Kidney epithelial cell (primary cell): ENCODE results near the gene NPFFR2. TPM values are rescaled to one million over a fixed set of nuclear protein-coding genes. Genes with fewer than 3 reads are reported as not detected.
"Not testable (repeated sequence)": the region's sequence is repeated elsewhere in the genome, so short reads cannot be mapped to it uniquely, and the experiment has no call there.

Source experiments
- DNase-seq: peaks from one replicate; pipeline ENCODE4 v3.0.0-alpha.2; 2010; ENCODE audit warnings: low read depth
- H3K27me3 ChIP-seq: 2 replicates; pipeline ENCODE4 v1.6.0; 2011; ENCODE audit warnings: low read length; ENCODE audit not compliant: control insufficient read depth, insufficient read depth
- H3K36me3 ChIP-seq: 2 replicates; pipeline ENCODE4 v1.5.1; 2011; ENCODE audit warnings: low read length; ENCODE audit not compliant: control insufficient read depth, insufficient read depth
- H3K4me3 ChIP-seq: 2 replicates; pipeline ENCODE4 v1.5.1; 2011; ENCODE audit warnings: low read depth, mild to moderate bottlenecking, control low read depth, low read length
- CTCF ChIP-seq: IDR thresholded peaks from 2 replicates; pipeline ENCODE4 v1.5.1; 2011; ENCODE audit warnings: mild to moderate bottlenecking, moderate library complexity, low read length, control low read depth, inconsistent platforms; ENCODE audit not compliant: insufficient read depth, poor library complexity, severe bottlenecking
- total RNA-seq: library from RNA; depleted of rRNA; stranded (reverse); fragments of >200 nt; gene quantifications from 2 replicates; pipeline ENCODE4 v1.2.3, GENCODE V29; 2015

Gene NPFFR2
- total RNA-seq, 1 donor from 2014 or later = 6.2 TPM

- Histone ChIP-seq H3K36me3 (no peaks in the 10 kb centered on the region), H3K4me3 (no peak overlapping the region), H3K27me3 (no peaks in the 10 kb centered on the region)
- no peak for TF ChIP-seq CTCF
- DNase-seq = no peak
Measured at GRCh38 chr4:72144241-72144640, 112.4 kb downstream of the NPFFR2 start.

- Histone ChIP-seq H3K4me3 (no peak overlapping the region), H3K27me3 (no peaks in the 10 kb centered on the region), H3K36me3 (no peaks in the 10 kb centered on the region)
- no peak for TF ChIP-seq CTCF
- DNase-seq = no peak
Measured at GRCh38 chr4:72152731-72153130, 120.9 kb downstream of the NPFFR2 start.

GRCh38 chr4:72153634-72154033 lies 121.8 kb downstream of the NPFFR2 start:
- H3K4me3 ChIP-seq, H3K27me3 ChIP-seq, H3K36me3 ChIP-seq, DNase-seq: not testable (repeated sequence)

GRCh38 chr4:72169285-72169684 lies 137.5 kb downstream of the NPFFR2 start:
- H3K4me3 ChIP-seq, H3K36me3 ChIP-seq, DNase-seq: not testable (repeated sequence)

GRCh38 chr4:72169861-72170260 lies 138.1 kb downstream of the NPFFR2 start:
- H3K27me3 ChIP-seq = no peaks in the 10 kb centered on the region
- H3K4me3 ChIP-seq = no peak overlapping the region
- no peak for TF ChIP-seq CTCF
- no peaks in the 10 kb centered on the region for H3K36me3 ChIP-seq
- DNase-seq = no peak

More at GRCh38 chr4:72169285-72169684, 137.5 kb downstream of the NPFFR2 start:
- H3K27me3 ChIP-seq = not testable (repeated sequence)

- no peak for DNase-seq
- no peaks in the 10 kb centered on the region for H3K36me3 ChIP-seq
- TF ChIP-seq CTCF = no peak
- no peaks in the 10 kb centered on the region for H3K27me3 ChIP-seq
- H3K4me3 ChIP-seq = no peak overlapping the region
Measured at GRCh38 chr4:72171761-72172160, 140.0 kb downstream of the NPFFR2 start.

- H3K4me3 ChIP-seq = no peak overlapping the region
- no peak for DNase-seq
- no peaks in the 10 kb centered on the region for H3K36me3 ChIP-seq
- no peak for TF ChIP-seq CTCF
- H3K27me3 ChIP-seq = no peaks in the 10 kb centered on the region
Measured at GRCh38 chr4:72179342-72179741, 147.5 kb downstream of the NPFFR2 start.
